Suppressor macrophage (primary cell): Measurements from ENCODE around the gene PRG3.
A peak's percentile ranks its signal among the peaks of the same experiment; 100 is the strongest.
"Not testable (repeated sequence)": the region's sequence is repeated elsewhere in the genome, so short reads cannot be mapped to it uniquely, and the experiment has no call there.

Experiments
- DNase-seq, 4 experiments: peaks; one replicate each; pipeline ENCODE4 v3.0.0-alpha.2; 2020 to 2022

The PRG3 gene

DNA sequence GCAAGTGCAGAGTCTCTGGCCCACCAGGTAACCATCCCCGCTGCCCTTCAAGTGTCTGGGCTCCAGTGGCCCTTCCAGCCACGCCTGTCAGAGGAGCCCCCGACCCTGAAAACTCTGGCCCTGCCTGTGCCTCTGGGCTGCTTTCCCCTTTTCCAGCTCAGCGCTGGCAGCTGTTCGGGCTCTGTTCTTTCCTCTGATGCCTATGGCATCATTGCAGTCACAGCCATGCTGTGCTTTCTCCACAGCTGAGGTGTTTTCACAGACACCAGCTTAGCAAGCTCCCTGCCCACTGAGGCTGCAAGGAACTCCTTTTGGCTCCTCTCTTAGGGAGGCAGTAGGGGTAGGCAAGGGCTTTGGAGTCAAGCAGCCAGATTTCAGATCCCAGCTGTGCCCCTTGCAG is 21.6 kb downstream of the PRG3 start:
- no peak for DNase-seq

GRCh38 chr11:57358991-57359390 is 22.0 kb downstream of the PRG3 start:
- DNase-seq, result peak in 1 of 4 experiments; percentile 41

GRCh38 chr11:57358543-57358961 is 22.4 kb downstream of the PRG3 start:
- DNase-seq, result peak; percentile 51 to 79 (median 56)

DNA sequence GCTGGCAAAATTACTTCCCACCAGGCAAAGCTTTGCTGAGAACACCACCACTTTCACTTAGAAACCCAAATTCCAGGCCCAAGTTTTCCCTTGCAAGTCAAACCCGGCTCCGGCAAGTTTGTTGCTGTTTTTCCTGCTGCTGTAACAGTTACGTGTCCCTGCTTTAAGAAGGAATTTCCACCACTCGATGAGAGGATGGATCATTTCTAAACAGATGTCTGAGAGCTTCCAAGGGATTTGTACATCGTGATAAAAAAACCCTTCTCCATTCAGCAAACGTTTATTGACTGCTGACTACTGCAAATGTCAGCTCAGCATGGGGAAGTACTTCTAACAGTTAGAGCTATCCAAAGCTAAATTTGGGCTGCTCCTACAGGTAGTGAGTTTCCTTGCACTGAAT is 23.1 kb downstream of the PRG3 start:
- DNase-seq, result peak in 3 of 4 experiments; percentile 25 to 60 (median 53)

GRCh38 chr11:57357310-57357709 is 23.6 kb downstream of the PRG3 start:
- no peak for DNase-seq

DNA sequence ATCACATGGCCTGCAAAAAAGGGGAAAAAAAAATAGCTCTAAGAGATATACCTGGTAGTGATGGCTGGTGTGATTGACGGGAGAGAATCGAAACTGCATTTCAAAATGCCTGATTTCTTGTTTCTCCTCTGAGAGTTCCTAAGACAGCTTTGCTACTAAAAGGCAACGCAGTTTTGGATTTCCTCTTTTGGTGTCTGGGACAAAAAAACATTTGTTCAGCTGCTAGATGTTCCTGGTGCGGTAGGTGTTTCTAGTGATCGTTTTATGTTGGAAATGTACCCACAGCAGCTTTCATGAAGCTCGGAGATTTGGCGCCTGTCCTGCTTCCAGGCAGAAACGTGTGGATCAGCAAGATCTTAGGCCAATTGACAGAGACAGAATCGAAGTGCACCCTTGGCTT is 24.7 kb downstream of the PRG3 start:
- peak; percentile 35 to 73 (median 58) for DNase-seq

DNA sequence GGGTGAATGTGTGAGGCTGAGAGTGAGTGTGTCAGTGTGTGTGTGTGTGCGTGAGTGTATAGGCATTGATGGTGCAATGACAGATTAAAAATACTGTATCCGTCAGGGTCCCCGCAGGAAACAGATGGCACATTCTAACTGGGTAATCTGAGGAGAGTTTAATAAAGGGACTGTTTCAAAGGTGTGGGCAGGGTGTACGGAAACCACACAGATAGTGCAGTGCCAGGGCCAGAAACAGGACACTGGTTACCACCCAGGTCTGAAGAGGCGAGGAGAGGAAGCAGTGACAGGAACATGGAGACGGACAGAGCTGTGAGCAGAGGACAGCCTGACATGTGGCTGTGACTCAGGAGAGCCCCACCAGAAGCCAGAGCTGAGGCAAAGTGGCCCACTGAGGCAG is 26.3 kb downstream of the PRG3 start:
- peak; percentile 47 to 77 (median 72) for DNase-seq

DNA sequence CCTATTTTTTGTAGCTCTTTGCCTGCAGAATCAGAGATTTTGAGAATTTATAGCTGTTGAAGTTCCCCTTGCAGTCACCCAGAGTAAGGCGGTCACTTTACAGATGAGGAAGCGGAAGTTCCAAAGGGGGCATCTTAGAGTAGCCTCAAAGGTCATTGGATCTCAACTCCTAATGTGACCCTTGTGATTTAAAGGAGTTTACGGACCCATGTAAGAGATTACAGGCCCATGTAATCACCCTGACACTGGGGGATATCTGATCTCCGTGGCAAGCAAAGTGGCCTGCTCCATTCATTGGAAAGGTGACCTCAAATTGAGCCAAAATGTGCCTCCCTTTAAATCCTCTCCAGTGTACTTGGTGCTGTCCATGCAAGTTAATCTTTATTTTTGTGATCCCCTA is 27.1 kb downstream of the PRG3 start:
- peak; percentile 50 to 77 (median 68) for DNase-seq

DNA sequence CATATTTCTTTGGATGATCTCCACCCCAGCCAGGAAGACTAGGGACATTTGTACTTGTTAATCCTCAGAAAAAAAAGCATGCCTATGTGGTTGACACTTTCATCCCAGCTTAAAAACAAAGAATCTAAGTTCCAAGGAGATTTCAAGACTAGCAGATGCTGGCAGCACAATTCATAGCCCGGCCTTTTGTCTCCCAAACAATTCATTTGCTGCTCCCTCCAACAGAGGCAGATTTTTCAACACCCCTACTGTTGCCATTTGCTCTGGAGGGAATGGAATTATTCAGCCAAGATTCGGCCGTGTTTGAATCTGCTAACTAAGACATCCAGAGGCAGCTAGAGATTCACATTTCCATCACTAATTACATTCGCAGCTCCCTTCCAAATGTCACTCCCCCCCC is 27.5 kb downstream of the PRG3 start:
- DNase-seq, result no peak

DNA sequence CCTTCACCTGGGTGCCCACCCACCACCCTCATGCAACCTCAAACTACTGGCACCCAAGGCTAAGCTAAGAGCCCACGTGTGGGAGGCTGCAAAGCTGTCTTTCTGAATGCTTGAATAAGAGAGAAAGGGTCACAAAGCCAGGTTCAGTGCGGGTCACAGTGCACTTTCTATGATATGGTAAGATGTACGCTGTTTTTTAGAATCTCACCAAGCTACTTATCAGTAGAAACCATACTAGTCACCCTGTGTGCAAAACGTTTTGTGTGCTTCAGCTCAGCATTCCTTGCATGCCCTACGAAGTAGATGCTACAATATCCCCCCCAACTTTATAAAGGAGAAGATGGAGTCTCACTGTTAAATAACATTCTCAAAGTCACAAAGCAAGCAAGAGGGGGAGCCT is 27.9 kb downstream of the PRG3 start:
- no peak for DNase-seq

- DNase-seq, result peak; percentile 58 to 80 (median 70)
Observed at GRCh38 chr11:57349491-57350274, 31.3 kb downstream of the PRG3 start.

- DNase-seq, result no peak
Observed at GRCh38 chr11:57348636-57349313, 32.2 kb downstream of the PRG3 start.

DNA sequence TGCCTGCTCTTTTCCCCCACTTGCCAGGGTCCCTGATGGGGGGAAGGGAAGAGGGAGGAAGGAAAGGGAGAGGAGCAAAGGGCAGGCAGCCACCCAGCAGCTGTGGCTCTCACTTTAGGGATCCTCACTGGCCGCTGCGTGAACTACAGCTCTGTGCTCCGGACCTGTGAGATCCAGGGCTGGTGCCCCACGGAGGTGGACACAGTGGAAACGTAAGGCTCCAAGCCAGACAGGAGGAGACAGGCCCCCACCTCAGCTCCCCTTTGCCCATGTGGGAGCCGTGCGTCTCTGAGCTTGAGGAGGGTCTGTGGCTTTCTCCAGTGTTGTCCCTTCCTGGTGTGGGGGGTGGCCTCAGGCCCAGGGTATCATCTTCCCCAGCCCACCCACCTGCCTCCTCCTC is 32.9 kb downstream of the PRG3 start:
- DNase-seq, result no peak

- no peak for DNase-seq
Observed at GRCh38 chr11:57347336-57347735, 33.6 kb downstream of the PRG3 start.

DNA sequence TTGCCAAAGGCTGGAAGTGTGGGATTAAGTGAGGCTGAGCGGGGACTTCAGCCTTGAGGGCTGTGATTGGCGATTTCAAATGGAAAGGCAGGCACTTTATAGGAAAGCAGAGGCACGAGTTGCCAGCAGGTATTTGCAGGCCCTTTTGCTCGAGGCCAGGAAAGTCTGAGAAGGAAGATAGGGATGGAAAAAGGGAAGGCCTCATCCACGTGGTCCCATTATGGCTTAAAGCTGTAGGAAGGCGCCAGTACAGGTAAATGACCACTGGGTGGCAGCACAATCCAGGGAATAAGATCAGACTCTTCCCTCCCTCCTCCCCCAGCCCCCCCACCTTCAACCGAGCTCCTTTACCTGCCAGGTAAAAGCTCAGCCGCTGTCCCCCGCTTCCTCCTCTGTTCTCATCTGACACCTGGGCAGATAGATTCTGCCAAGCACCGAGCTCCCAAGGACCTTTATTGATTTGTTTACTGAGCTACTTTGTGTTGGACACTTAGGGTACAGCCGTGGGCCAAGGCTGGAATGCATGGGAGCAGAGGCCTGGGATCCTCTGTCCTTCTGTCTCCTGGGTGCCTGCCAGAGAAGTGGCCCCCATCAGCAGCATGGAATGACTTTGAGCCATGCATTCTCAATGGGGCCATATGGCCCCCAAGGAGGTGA is 35.3 kb downstream of the PRG3 start:
- peak; percentile 77 to 88 (median 85) for DNase-seq

DNA sequence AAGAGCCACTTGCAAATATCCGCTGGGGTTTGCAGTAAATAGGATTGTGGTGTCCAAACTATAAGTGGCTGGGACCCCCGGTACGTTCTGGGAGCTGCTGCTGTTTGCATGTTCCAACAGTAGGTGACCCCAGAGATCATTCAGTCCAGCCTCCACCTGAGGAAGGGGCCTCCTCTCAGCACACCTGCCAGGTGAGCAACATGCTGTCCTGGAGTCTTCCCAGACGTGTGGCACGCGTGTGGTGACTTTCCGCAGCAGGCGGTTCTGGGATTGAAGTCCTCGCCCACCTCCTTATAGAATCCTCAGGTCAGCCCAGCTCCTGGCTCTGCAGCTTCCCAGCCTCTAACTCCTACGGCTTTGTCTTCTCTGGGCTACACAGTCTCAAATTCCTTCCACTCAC is 36.1 kb downstream of the PRG3 start:
- no peak for DNase-seq

DNA sequence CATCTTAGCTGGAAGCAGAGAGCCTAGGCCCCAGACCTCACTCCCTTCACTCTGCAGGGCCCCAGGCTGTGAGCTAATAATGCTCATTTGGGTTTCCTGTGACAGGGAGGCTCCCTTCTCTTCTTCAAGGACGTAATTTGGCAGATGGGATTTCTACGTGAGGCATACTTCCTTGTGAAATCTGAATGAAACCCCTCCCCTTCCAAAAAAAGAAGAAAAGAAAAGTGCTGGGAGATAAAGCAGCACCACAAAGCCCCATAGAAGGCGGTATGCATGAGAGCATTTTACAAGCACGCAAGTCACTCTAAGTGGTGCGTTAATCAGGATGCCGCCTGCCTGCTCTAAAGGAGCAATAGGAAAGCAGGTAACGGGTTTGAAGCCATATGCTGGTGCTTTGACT is 37.1 kb downstream of the PRG3 start:
- no peak for DNase-seq

- DNase-seq, result no peak
Observed at GRCh38 chr11:57342702-57343101, 38.2 kb downstream of the PRG3 start.

GRCh38 chr11:57341250-57341808 is 39.6 kb downstream of the PRG3 start:
- no peak for DNase-seq

- no peak for DNase-seq
Observed at GRCh38 chr11:57340039-57340615, 40.8 kb downstream of the PRG3 start.

GRCh38 chr11:57339328-57339727 is 41.6 kb downstream of the PRG3 start:
- no peak for DNase-seq

- no peak for DNase-seq
Observed at GRCh38 chr11:57338142-57338541, 42.8 kb downstream of the PRG3 start, which contains the start of gene P2RX3. Gene P2RX3 (plus strand): TSS chr11:57338352. CDS start chr11:57338551, 199 bp downstream.

- not testable (repeated sequence) for DNase-seq
Observed at GRCh38 chr11:57336856-57337255, 44.1 kb downstream of the PRG3 start.
